Esophagus squamous epithelium (tissue), 5 donors: ENCODE measurements around the gene ZNF433. TPM values are rescaled to one million over a fixed set of nuclear protein-coding genes. Genes with fewer than 3 reads are reported as not detected.
A peak's percentile ranks its signal among the peaks of the same experiment; 100 is the strongest.
"Not testable (repeated sequence)": the region's sequence is repeated elsewhere in the genome, so short reads cannot be mapped to it uniquely, and the experiment has no call there.

ENCODE experiments used
- DNase-seq: peaks from one replicate; lab custom pipeline; 2025; lab: John Stamatoyannopoulos, UW
- H3K27ac ChIP-seq, 4 donors: fragments of 200-600 bp; sonication (generic); one replicate each; pipeline ENCODE4 v1.5.1; 2016 to 2019; ENCODE audit warnings: mild to moderate bottlenecking in 1 of 4
- H3K27me3 ChIP-seq, 4 donors: fragments of 200-600 bp; sonication (generic); 1 replicate in 3 of 4; 2 replicates in 1 of 4; pipeline versions ENCODE4 v1.5.1 to v1.6.0; 2017 to 2021; ENCODE audit warnings: antibody characterized with exemption in 1 of 4
- H3K36me3 ChIP-seq, 3 donors: fragments of 200-600 bp; sonication (generic); one replicate each; pipeline ENCODE4 v1.5.1; 2016 to 2019
- H3K4me1 ChIP-seq, 3 donors: fragments of 200-600 bp; sonication (generic); one replicate each; pipeline ENCODE4 v1.5.1; 2017 to 2019
- H3K4me3 ChIP-seq, 4 donors: fragments of 200-600 bp; sonication (generic); 1 replicate in 3 of 4; 2 replicates in 1 of 4; pipeline ENCODE4 v1.5.1; 2016 to 2019; ENCODE audit warnings: mild to moderate bottlenecking in 2 of 4, moderate library complexity in 1 of 4
- H3K9me3 ChIP-seq, 3 donors: fragments of 200-600 bp; sonication (generic); one replicate each; pipeline ENCODE4 v1.5.1; 2016 to 2019
- CTCF ChIP-seq, 6 experiments: fragments of 450-650 bp in 4 of 6; fragments of 200-600 bp in 2 of 6; sonication (generic) in 2 of 6; IDR thresholded peaks; one replicate each; pipeline ENCODE4 v1.5.1; 2016 to 2019; ENCODE audit warnings: antibody characterized with exemption in 6 of 6, mild to moderate bottlenecking in 4 of 6, moderate library complexity in 4 of 6
- POLR2A ChIP-seq, 4 donors: fragments of 450-650 bp; IDR thresholded peaks; one replicate each; pipeline ENCODE4 v1.6.1; 2017; ENCODE audit warnings: antibody characterized with exemption in 4 of 4, mild to moderate bottlenecking in 4 of 4, moderate library complexity in 3 of 4
- WGBS, 2 donors: methylation state at CpG; one replicate each; pipeline ENCODE4 v1.1.5; 2018; 5-methylcytosine and 5-hydroxymethylcytosine counted together
- intact Hi-C: fragments of 100-400 bp; cut with DNase I; formaldehyde crosslinking; loops from one replicate; pipeline ENCODE4 v1.15.0; 2022
- total RNA-seq, 4 donors: library from RNA; depleted of rRNA; stranded (reverse); fragments of >200 nt; gene quantifications; one replicate each; pipeline ENCODE4 v1.1.0, GENCODE V29; 2016
- donor health status: DM: yes; HTN: yes; CAD: no.

The ZNF433 gene
- 10 to 100 TPM in 1 of 4 donors, 1 to 10 TPM in 3; 4.5 to 21.0 (median 5.6) TPM for total RNA-seq

GRCh38 chr19:12035220-12036172 lies at the start of gene ZNF433:
TSS of gene ZNF433 (minus strand) at chr19:12035679. CDS start at chr19:12035539, 140 bp downstream.
- intact Hi-C loops: no loop called here
- peak within 1 kb of the TSS; percentile 91 to 95 (median 91) for H3K27ac ChIP-seq
- H3K9me3 ChIP-seq: peaks cover 0 to 1% (median 0%) of the 10 kb centered on the region in 3 donors
- WGBS, 2 donors: 0 to 7% methylated on average over 12 to 23 of the region's 68 CpGs
- no peak for TF ChIP-seq CTCF (IDR thresholded peaks at IDR 0.05)
- TF ChIP-seq POLR2A (IDR thresholded peaks at IDR 0.05): peak in 2 of 4 donors; percentile 19 to 68
- H3K4me3 ChIP-seq: peak within 1 kb of the TSS; percentile 81 to 89 (median 85)
- peaks cover 5 to 27% (median 13%) of the 10 kb centered on the region in 3 donors for H3K4me1 ChIP-seq
- H3K27me3 ChIP-seq: no peaks in the 10 kb centered on the region
- no peak for DNase-seq
- H3K36me3 ChIP-seq: peaks cover 0 to 2% (median 0%) of the 10 kb centered on the region in 3 donors

GRCh38 chr19:12083336-12083735 lies 47.9 kb upstream of the ZNF433 start:
- H3K4me3 ChIP-seq, H3K27ac ChIP-seq, intact Hi-C loops, H3K4me1 ChIP-seq, DNase-seq, H3K27me3 ChIP-seq: not testable (repeated sequence)
- H3K36me3 ChIP-seq: peaks cover 0 to 14% (median 0%) of the 10 kb centered on the region in 3 donors
- H3K9me3 ChIP-seq: peaks cover 11 to 56% (median 46%) of the 10 kb centered on the region in 3 donors
- 92 to 94% methylated on average over 6 of the region's 6 CpGs for WGBS, 2 donors

GRCh38 chr19:12077375-12077774 lies 41.9 kb upstream of the ZNF433 start:
- WGBS, 2 donors: 76 to 98% methylated on average over 3 of the region's 3 CpGs
- Histone ChIP-seq H3K4me3 (peak overlapping the region in 1 of 4 donors; percentile 26), H3K27me3 (no peaks in the 10 kb centered on the region), H3K4me1 (no peaks in the 10 kb centered on the region), H3K9me3 (peaks cover 46 to 100% (median 97%) of the 10 kb centered on the region in 3 donors), H3K27ac (no peak overlapping the region), H3K36me3 (peaks cover 26 to 73% (median 31%) of the 10 kb centered on the region in 3 donors)
- DNase-seq: no peak
- intact Hi-C loops: no loop called here
- no peak for TF ChIP-seq CTCF (IDR thresholded peaks at IDR 0.05)
- no peak for TF ChIP-seq POLR2A (IDR thresholded peaks at IDR 0.05)

GRCh38 chr19:12076331-12076730 lies 40.9 kb upstream of the ZNF433 start:
- WGBS, 2 donors: 89 to 96% methylated on average over 3 of the region's 3 CpGs
- peak overlapping the region in 1 of 4 donors; percentile 26 for H3K4me3 ChIP-seq

GRCh38 chr19:12075538-12076139 lies 40.2 kb upstream of the ZNF433 start:
- Histone ChIP-seq H3K4me3 (peak overlapping the region in 1 of 4 donors; percentile 26), H3K27me3 (no peaks in the 10 kb centered on the region), H3K27ac (no peak overlapping the region), H3K9me3 (peaks cover 46 to 100% (median 92%) of the 10 kb centered on the region in 3 donors), H3K36me3 (peaks cover 26 to 87% (median 31%) of the 10 kb centered on the region in 3 donors), H3K4me1 (no peaks in the 10 kb centered on the region)
- intact Hi-C loops: no loop called here
- 90 to 94% methylated on average over 3 of the region's 3 CpGs for WGBS, 2 donors
- DNase-seq: no peak
- TF ChIP-seq POLR2A (IDR thresholded peaks at IDR 0.05) (no peak), CTCF (IDR thresholded peaks at IDR 0.05) (no peak)

More at GRCh38 chr19:12076331-12076730, 40.9 kb upstream of the ZNF433 start:
- H3K27ac ChIP-seq, H3K27me3 ChIP-seq, H3K4me1 ChIP-seq, intact Hi-C loops, DNase-seq: not testable (repeated sequence)
- peaks cover 26 to 81% (median 31%) of the 10 kb centered on the region in 3 donors for H3K36me3 ChIP-seq
- peaks cover 46 to 100% (median 95%) of the 10 kb centered on the region in 3 donors for H3K9me3 ChIP-seq
